Testis (tissue), 2 donors: ENCODE measurements around the gene CTNS.

Experiments
- POLR2A ChIP-seq: fragments of 450-650 bp; IDR thresholded peaks from one replicate; pipeline ENCODE4 v1.6.1; 2017; ENCODE audit warnings: antibody characterized with exemption, mild to moderate bottlenecking, moderate library complexity
- TF ChIP-seq, protein P1 (sequence below), 3 experiments: fragments of 450-650 bp in 2 of 3; fragments of 200-600 bp in 1 of 3; sonication (generic) in 1 of 3; IDR thresholded peaks; one replicate each; pipeline ENCODE4 v1.5.1; 2016 to 2019; ENCODE audit warnings: antibody characterized with exemption in 3 of 3, mild to moderate bottlenecking in 2 of 3, moderate library complexity in 1 of 3

GRCh38 chr17:3615160-3615870, 21.2 kb upstream of the CTNS start:
- TF ChIP-seq, protein P1, sequence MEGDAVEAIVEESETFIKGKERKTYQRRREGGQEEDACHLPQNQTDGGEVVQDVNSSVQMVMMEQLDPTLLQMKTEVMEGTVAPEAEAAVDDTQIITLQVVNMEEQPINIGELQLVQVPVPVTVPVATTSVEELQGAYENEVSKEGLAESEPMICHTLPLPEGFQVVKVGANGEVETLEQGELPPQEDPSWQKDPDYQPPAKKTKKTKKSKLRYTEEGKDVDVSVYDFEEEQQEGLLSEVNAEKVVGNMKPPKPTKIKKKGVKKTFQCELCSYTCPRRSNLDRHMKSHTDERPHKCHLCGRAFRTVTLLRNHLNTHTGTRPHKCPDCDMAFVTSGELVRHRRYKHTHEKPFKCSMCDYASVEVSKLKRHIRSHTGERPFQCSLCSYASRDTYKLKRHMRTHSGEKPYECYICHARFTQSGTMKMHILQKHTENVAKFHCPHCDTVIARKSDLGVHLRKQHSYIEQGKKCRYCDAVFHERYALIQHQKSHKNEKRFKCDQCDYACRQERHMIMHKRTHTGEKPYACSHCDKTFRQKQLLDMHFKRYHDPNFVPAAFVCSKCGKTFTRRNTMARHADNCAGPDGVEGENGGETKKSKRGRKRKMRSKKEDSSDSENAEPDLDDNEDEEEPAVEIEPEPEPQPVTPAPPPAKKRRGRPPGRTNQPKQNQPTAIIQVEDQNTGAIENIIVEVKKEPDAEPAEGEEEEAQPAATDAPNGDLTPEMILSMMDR (IDR thresholded peaks at IDR 0.05), result no peak
- no peak for TF ChIP-seq POLR2A
